ENCODE measurements around the gene SKP2.
A peak's percentile ranks its signal among the peaks of the same experiment; 100 is the strongest.

The SKP2 gene

GRCh38 chr5:36164461-36164860 is 12.6 kb downstream of the SKP2 start:
- no peaks in the 10 kb centered on the region for H4K20me1 ChIP-seq (ENCODE audit: insufficient read depth)
- peaks cover 81% of the 10 kb centered on the region for H3K79me2 ChIP-seq (ENCODE audit: insufficient read depth, low read depth)
- peaks cover 25% of the 10 kb centered on the region; the same call in 1 of the 2 replicates for H3K36me3 ChIP-seq (ENCODE audit: insufficient read depth)
- H3K4me3 ChIP-seq (IDR thresholded peaks at IDR 0.05; ENCODE audit: insufficient read depth, low read depth, low read length): no peak overlapping the region
- no peak overlapping the region for H2AFZ ChIP-seq (ENCODE audit: low read depth)
- peak overlapping the region; percentile 77 for H3K4me2 ChIP-seq
- no peaks in the 10 kb centered on the region for H3K27me3 ChIP-seq (ENCODE audit: insufficient read depth, low read depth)
- H3K27ac ChIP-seq: peak overlapping the region; percentile 64
- H3K4me1 ChIP-seq (ENCODE audit: low read depth, poor library complexity, severe bottlenecking): peaks cover 100% of the 10 kb centered on the region
- no peak for TF ChIP-seq CTCF (conservative IDR thresholded peaks at IDR 0.05; ENCODE audit: low read depth, low read length)
- H3K9ac ChIP-seq: no peak overlapping the region

- Histone ChIP-seq H3K9ac (no peak overlapping the region), H3K4me1 (ENCODE audit: low read depth, poor library complexity, severe bottlenecking) (peaks cover 100% of the 10 kb centered on the region), H3K36me3 (ENCODE audit: insufficient read depth) (peaks cover 37% of the 10 kb centered on the region; the same call in 1 of the 2 replicates), H4K20me1 (ENCODE audit: insufficient read depth) (no peaks in the 10 kb centered on the region), H3K79me2 (ENCODE audit: insufficient read depth, low read depth) (peaks cover 41% of the 10 kb centered on the region), H3K27me3 (ENCODE audit: insufficient read depth, low read depth) (no peaks in the 10 kb centered on the region), H3K27ac (no peak overlapping the region), H2AFZ (ENCODE audit: low read depth) (no peak overlapping the region), H3K4me2 (no peak overlapping the region), H3K4me3 (IDR thresholded peaks at IDR 0.05; ENCODE audit: insufficient read depth, low read depth, low read length) (no peak overlapping the region)
- TF ChIP-seq CTCF (conservative IDR thresholded peaks at IDR 0.05; ENCODE audit: low read depth, low read length): no peak
Observed at GRCh38 chr5:36168737-36169136, 16.8 kb downstream of the SKP2 start.

- Histone ChIP-seq H3K79me2 (ENCODE audit: insufficient read depth, low read depth) (peaks cover 35% of the 10 kb centered on the region), H3K4me1 (ENCODE audit: low read depth, poor library complexity, severe bottlenecking) (peaks cover 100% of the 10 kb centered on the region), H3K4me2 (peak overlapping the region; percentile 87), H3K9ac (no peak overlapping the region; the same call in 1 of the 2 replicates), H4K20me1 (ENCODE audit: insufficient read depth) (no peaks in the 10 kb centered on the region), H2AFZ (ENCODE audit: low read depth) (no peak overlapping the region), H3K4me3 (IDR thresholded peaks at IDR 0.05; ENCODE audit: insufficient read depth, low read depth, low read length) (no peak overlapping the region), H3K36me3 (ENCODE audit: insufficient read depth) (peaks cover 34% of the 10 kb centered on the region; the same call in 1 of the 2 replicates), H3K27ac (peak overlapping the region; percentile 56; the same call in 1 of the 2 replicates), H3K27me3 (ENCODE audit: insufficient read depth, low read depth) (no peaks in the 10 kb centered on the region)
- TF ChIP-seq CTCF (conservative IDR thresholded peaks at IDR 0.05; ENCODE audit: low read depth, low read length): no peak
Observed at GRCh38 chr5:36170832-36171424, 19.0 kb downstream of the SKP2 start.

- Histone ChIP-seq H3K9ac (no peak overlapping the region), H3K27me3 (ENCODE audit: insufficient read depth, low read depth) (no peaks in the 10 kb centered on the region), H3K27ac (no peak overlapping the region), H2AFZ (ENCODE audit: low read depth) (no peak overlapping the region), H4K20me1 (ENCODE audit: insufficient read depth) (no peaks in the 10 kb centered on the region), H3K4me2 (peak overlapping the region; percentile 4; the same call in 1 of the 2 replicates), H3K36me3 (ENCODE audit: insufficient read depth) (peaks cover 24% of the 10 kb centered on the region; the same call in 1 of the 2 replicates), H3K4me1 (ENCODE audit: low read depth, poor library complexity, severe bottlenecking) (peaks cover 100% of the 10 kb centered on the region), H3K4me3 (IDR thresholded peaks at IDR 0.05; ENCODE audit: insufficient read depth, low read depth, low read length) (no peak overlapping the region), H3K79me2 (ENCODE audit: insufficient read depth, low read depth) (peaks cover 18% of the 10 kb centered on the region)
- TF ChIP-seq CTCF (conservative IDR thresholded peaks at IDR 0.05; ENCODE audit: low read depth, low read length): no peak
Observed at GRCh38 chr5:36172599-36172998, 20.7 kb downstream of the SKP2 start.

Measured in KMS-11 (cell line).